Measurements from ENCODE around the gene RBM3. TPM values are rescaled to one million over a fixed set of nuclear protein-coding genes. Genes with fewer than 3 reads are reported as not detected.

The RBM3 gene
- total RNA-seq, 1 experiment from 2014 or later: 354 TPM

- ChIA-PET POLR2A (interaction anchor here (0.8 to 3.1 kb wide), 4 partner anchors 7 to 42 kb away, joined by 4 to 14 read pairs (median 12); partner anchors contain the start of genes EBP, RBM3 and TBC1D25), CTCF (interaction anchor here (0.5 to 1.0 kb wide), 3 partner anchors 18 to 449 kb away, joined by 3 to 5 read pairs (median 3); no protein-coding TSS in a partner anchor)
- no peak for TF ChIP-seq CTCF (IDR thresholded peaks at IDR 0.05; ENCODE audit: unreplicated experiment)
- H3K4me3 Mint-ChIP-seq (ENCODE audit: unreplicated experiment): peak overlapping the region; percentile 9
- DNase-seq (ENCODE audit: unreplicated experiment): no peak
- H3K27ac Mint-ChIP-seq (ENCODE audit: low read depth, unreplicated experiment): peak overlapping the region; percentile 95
- peaks cover 12% of the 10 kb centered on the region for H3K36me3 Mint-ChIP-seq (ENCODE audit: insufficient read depth, unreplicated experiment)
- peaks cover 15% of the 10 kb centered on the region for H3K4me1 Mint-ChIP-seq (ENCODE audit: insufficient read depth, unreplicated experiment)
- intact Hi-C loops (cut with micrococcal nuclease): no loop called here
- H3K9me3 Mint-ChIP-seq (ENCODE audit: unreplicated experiment): peaks cover 16% of the 10 kb centered on the region
- H3K27me3 Mint-ChIP-seq (ENCODE audit: insufficient read depth, unreplicated experiment): no peaks in the 10 kb centered on the region
- TSS peak; percentile 54 for BruUV-seq (replicated peaks)
Measured at GRCh38 chrX:48532161-48532560, 42.1 kb upstream of the RBM3 start.

- no peak for DNase-seq (ENCODE audit: unreplicated experiment)
- POLR2A ChIA-PET: no interaction called here
- Mint-ChIP-seq H3K27me3 (ENCODE audit: insufficient read depth, unreplicated experiment) (no peaks in the 10 kb centered on the region), H3K9me3 (ENCODE audit: unreplicated experiment) (peaks cover 22% of the 10 kb centered on the region), H3K4me3 (ENCODE audit: unreplicated experiment) (no peak overlapping the region), H3K4me1 (ENCODE audit: insufficient read depth, unreplicated experiment) (peaks cover 15% of the 10 kb centered on the region), H3K27ac (ENCODE audit: low read depth, unreplicated experiment) (peak overlapping the region; percentile 95), H3K36me3 (ENCODE audit: insufficient read depth, unreplicated experiment) (peaks cover 4% of the 10 kb centered on the region)
- no TSS peak for BruUV-seq (replicated peaks)
- TF ChIP-seq CTCF (IDR thresholded peaks at IDR 0.05; ENCODE audit: unreplicated experiment): no peak
- CTCF ChIA-PET: interaction anchor here (0.5 kb wide), 1 partner anchor 64 kb away, joined by 3 read pairs; no protein-coding TSS in a partner anchor
- intact Hi-C loops (cut with micrococcal nuclease): no loop called here
Measured at GRCh38 chrX:48533165-48533564, 41.1 kb upstream of the RBM3 start.

GRCh38 chrX:48538641-48539344 lies 35.5 kb upstream of the RBM3 start:
- no peak for TF ChIP-seq CTCF (IDR thresholded peaks at IDR 0.05; ENCODE audit: unreplicated experiment)
- ChIA-PET POLR2A (interaction anchor here (0.6 to 2.6 kb wide), 14 partner anchors 8 to 354 kb away, joined by 3 to 17 read pairs (median 4); partner anchors contain the start of genes EBP, FTSJ1 and RBM3), CTCF (interaction anchor here (0.6 to 1.1 kb wide), 3 partner anchors 24 to 455 kb away, joined by 3 read pairs; no protein-coding TSS in a partner anchor)
- intact Hi-C loops (cut with micrococcal nuclease): loop anchor here (1.0 kb wide), 1 partner anchor 36 kb away; the partner anchor contains the start of gene RBM3
- no peak for DNase-seq (ENCODE audit: unreplicated experiment)
- no TSS peak for BruUV-seq (replicated peaks)
- Mint-ChIP-seq H3K36me3 (ENCODE audit: insufficient read depth, unreplicated experiment) (peaks cover 31% of the 10 kb centered on the region), H3K9me3 (ENCODE audit: unreplicated experiment) (peaks cover 23% of the 10 kb centered on the region), H3K4me1 (ENCODE audit: insufficient read depth, unreplicated experiment) (peaks cover 11% of the 10 kb centered on the region), H3K27ac (ENCODE audit: low read depth, unreplicated experiment) (peak overlapping the region; percentile 87), H3K4me3 (ENCODE audit: unreplicated experiment) (peak overlapping the region; percentile 83), H3K27me3 (ENCODE audit: insufficient read depth, unreplicated experiment) (no peaks in the 10 kb centered on the region)

GRCh38 chrX:48539345-48540027 lies 34.8 kb upstream of the RBM3 start, which contains the start of gene TBC1D25:
TBC1D25 (plus strand) TSS chrX:48539714; CDS start chrX:48539798, 84 bp downstream.
- CTCF ChIA-PET: interaction anchor here (0.7 to 1.3 kb wide), 8 partner anchors 9 to 456 kb away, joined by 3 to 6 read pairs (median 3); no protein-coding TSS in a partner anchor
- Mint-ChIP-seq H3K4me1 (ENCODE audit: insufficient read depth, unreplicated experiment) (peaks cover 11% of the 10 kb centered on the region), H3K9me3 (ENCODE audit: unreplicated experiment) (peaks cover 16% of the 10 kb centered on the region), H3K27me3 (ENCODE audit: insufficient read depth, unreplicated experiment) (no peaks in the 10 kb centered on the region), H3K36me3 (ENCODE audit: insufficient read depth, unreplicated experiment) (peaks cover 34% of the 10 kb centered on the region), H3K27ac (ENCODE audit: low read depth, unreplicated experiment) (peak within 1 kb of the TSS; percentile 87), H3K4me3 (ENCODE audit: unreplicated experiment) (peak within 1 kb of the TSS; percentile 83)
- intact Hi-C loops (cut with micrococcal nuclease): loop anchor here (1.0 kb wide), 1 partner anchor 35 kb away; the partner anchor contains the start of gene RBM3
- no TSS peak for BruUV-seq (replicated peaks)
- peak; percentile 96 for DNase-seq (ENCODE audit: unreplicated experiment)
- POLR2A ChIA-PET: interaction anchor here (0.6 to 2.6 kb wide), 20 partner anchors 9 to 456 kb away, joined by 3 to 17 read pairs (median 4); partner anchors contain the start of genes EBP, FTSJ1 and RBM3
- TF ChIP-seq CTCF (IDR thresholded peaks at IDR 0.05; ENCODE audit: unreplicated experiment): peak; percentile 42
